Peyer's patch (tissue), 4 donors: Measurements from ENCODE around the gene SERGEF. TPM values are rescaled to one million over a fixed set of nuclear protein-coding genes. Genes with fewer than 3 reads are reported as not detected.
"Not testable (repeated sequence)": the region's sequence is repeated elsewhere in the genome, so short reads cannot be mapped to it uniquely, and the experiment has no call there.

Experiments used
- DNase-seq, 3 donors: peaks; one replicate each; pipeline ENCODE4 v3.0.0-alpha.2; 2017 to 2019
- H3K27ac ChIP-seq, 4 donors: fragments of 200-600 bp; sonication (generic); one replicate each; pipeline ENCODE4 v1.5.1; 2016 to 2019
- H3K27me3 ChIP-seq, 2 donors: fragments of 200-600 bp; sonication (generic); one replicate each; pipeline ENCODE4 v1.5.1; 2019
- H3K36me3 ChIP-seq, 3 donors: fragments of 200-600 bp; sonication (generic); one replicate each; pipeline ENCODE4 v1.5.1; 2016 to 2019
- H3K4me1 ChIP-seq, 4 donors: fragments of 200-600 bp; sonication (generic); one replicate each; pipeline ENCODE4 v1.5.1; 2016 to 2019
- H3K4me3 ChIP-seq, 4 donors: fragments of 200-600 bp; sonication (generic); 1 replicate in 3 of 4; 2 replicates in 1 of 4; pipeline ENCODE4 v1.5.1; 2016 to 2019; ENCODE audit warnings: mild to moderate bottlenecking in 1 of 4
- H3K9me3 ChIP-seq, 4 donors: fragments of 200-600 bp; sonication (generic); one replicate each; pipeline ENCODE4 v1.5.1; 2016 to 2019; ENCODE audit warnings: mild to moderate bottlenecking in 1 of 4
- POLR2A ChIP-seq, 2 donors: fragments of 450-650 bp; IDR thresholded peaks; one replicate each; pipeline ENCODE4 v1.5.1; 2017; ENCODE audit warnings: antibody characterized with exemption in 2 of 2, mild to moderate bottlenecking in 2 of 2, moderate library complexity in 2 of 2
- total RNA-seq, 4 donors: library from RNA; depleted of rRNA; stranded (reverse); fragments of >200 nt; gene quantifications; one replicate each; pipeline ENCODE4 v1.1.0, GENCODE V29; 2016
- TF ChIP-seq, protein P1 (sequence below), 6 experiments: fragments of 450-650 bp in 4 of 6; fragments of 200-600 bp in 2 of 6; sonication (generic) in 1 of 6; IDR thresholded peaks; one replicate each; pipeline ENCODE4 v1.5.1; 2017 to 2019; ENCODE audit warnings: antibody characterized with exemption in 6 of 6, mild to moderate bottlenecking in 3 of 6, moderate library complexity in 1 of 6

The SERGEF gene
- total RNA-seq, 4 donors from 2014 or later, result 19.4 to 40.4 (median 27.7) TPM

GRCh38 chr11:17877886-17878285 lies 135.0 kb downstream of the SERGEF start:
- no peaks in the 10 kb centered on the region for H3K9me3 ChIP-seq
- DNase-seq, result no peak
- no peaks in the 10 kb centered on the region for H3K27me3 ChIP-seq
- H3K36me3 ChIP-seq, result no peaks in the 10 kb centered on the region
- TF ChIP-seq POLR2A (IDR thresholded peaks at IDR 0.05), result no peak
- TF ChIP-seq, protein P1, sequence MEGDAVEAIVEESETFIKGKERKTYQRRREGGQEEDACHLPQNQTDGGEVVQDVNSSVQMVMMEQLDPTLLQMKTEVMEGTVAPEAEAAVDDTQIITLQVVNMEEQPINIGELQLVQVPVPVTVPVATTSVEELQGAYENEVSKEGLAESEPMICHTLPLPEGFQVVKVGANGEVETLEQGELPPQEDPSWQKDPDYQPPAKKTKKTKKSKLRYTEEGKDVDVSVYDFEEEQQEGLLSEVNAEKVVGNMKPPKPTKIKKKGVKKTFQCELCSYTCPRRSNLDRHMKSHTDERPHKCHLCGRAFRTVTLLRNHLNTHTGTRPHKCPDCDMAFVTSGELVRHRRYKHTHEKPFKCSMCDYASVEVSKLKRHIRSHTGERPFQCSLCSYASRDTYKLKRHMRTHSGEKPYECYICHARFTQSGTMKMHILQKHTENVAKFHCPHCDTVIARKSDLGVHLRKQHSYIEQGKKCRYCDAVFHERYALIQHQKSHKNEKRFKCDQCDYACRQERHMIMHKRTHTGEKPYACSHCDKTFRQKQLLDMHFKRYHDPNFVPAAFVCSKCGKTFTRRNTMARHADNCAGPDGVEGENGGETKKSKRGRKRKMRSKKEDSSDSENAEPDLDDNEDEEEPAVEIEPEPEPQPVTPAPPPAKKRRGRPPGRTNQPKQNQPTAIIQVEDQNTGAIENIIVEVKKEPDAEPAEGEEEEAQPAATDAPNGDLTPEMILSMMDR (IDR thresholded peaks at IDR 0.05), result no peak
- H3K4me3 ChIP-seq, result no peak overlapping the region
- no peaks in the 10 kb centered on the region for H3K4me1 ChIP-seq
- H3K27ac ChIP-seq, result no peak overlapping the region

- no peak for TF ChIP-seq POLR2A (IDR thresholded peaks at IDR 0.05)
- TF ChIP-seq, protein P1 (IDR thresholded peaks at IDR 0.05), result no peak
- DNase-seq, result no peak
- no peaks in the 10 kb centered on the region for H3K36me3 ChIP-seq
- H3K27me3 ChIP-seq, result no peaks in the 10 kb centered on the region
- H3K4me1 ChIP-seq, result no peaks in the 10 kb centered on the region
- no peaks in the 10 kb centered on the region for H3K9me3 ChIP-seq
- H3K27ac ChIP-seq, result no peak overlapping the region
- H3K4me3 ChIP-seq, result no peak overlapping the region
Observed at GRCh38 chr11:17876827-17877226, 136.0 kb downstream of the SERGEF start.

DNA sequence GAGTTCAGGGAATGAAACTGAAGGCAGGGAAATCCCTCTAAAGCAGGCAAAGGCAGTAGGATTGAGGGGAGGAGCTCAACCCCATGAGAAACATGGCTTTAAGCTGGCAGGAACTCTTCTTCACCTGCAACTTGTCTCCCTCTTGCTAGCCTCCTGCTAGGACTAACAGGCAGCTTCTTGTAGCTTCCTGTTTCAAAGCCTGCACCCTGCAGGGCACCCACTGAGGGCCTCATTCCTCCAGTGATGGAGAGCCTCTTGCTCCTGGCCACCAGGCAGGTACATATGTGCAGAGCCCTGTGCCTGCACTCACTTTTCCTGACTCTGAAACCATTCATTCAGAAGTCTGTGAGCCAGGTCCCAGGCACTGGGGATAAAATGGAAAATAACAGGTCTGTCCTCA lies 137.0 kb downstream of the SERGEF start:
- Histone ChIP-seq H3K27me3 (no peaks in the 10 kb centered on the region), H3K27ac (no peak overlapping the region), H3K9me3 (no peaks in the 10 kb centered on the region), H3K4me1 (no peaks in the 10 kb centered on the region), H3K36me3 (no peaks in the 10 kb centered on the region), H3K4me3 (no peak overlapping the region)
- DNase-seq, result no peak
- TF ChIP-seq, protein P1 (IDR thresholded peaks at IDR 0.05), result no peak
- TF ChIP-seq POLR2A (IDR thresholded peaks at IDR 0.05), result no peak

DNA sequence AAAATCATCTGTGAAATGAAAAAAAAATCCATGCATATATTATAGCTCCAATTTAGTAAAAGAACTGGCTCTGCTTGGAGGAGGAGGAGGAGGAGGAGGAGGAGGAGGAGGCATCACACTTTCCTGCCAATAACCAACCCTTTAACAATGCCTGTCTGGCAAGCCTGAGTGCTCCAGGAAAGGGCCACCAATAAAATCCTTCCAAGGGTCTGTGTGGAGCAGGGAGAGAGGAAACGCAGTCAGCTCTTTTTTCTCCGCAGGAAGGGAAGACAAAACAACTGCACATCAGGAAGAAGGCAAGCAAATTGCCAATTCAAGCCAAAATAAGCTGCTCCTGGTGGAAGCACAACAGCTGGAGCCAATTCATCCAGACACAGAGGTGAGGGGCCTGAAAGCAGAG lies 139.3 kb downstream of the SERGEF start:
- H3K27ac ChIP-seq, result no peak overlapping the region
- no peaks in the 10 kb centered on the region for H3K27me3 ChIP-seq
- H3K4me3 ChIP-seq, result no peak overlapping the region
- H3K4me1 ChIP-seq, result no peaks in the 10 kb centered on the region
- DNase-seq, result no peak
- no peaks in the 10 kb centered on the region for H3K9me3 ChIP-seq
- H3K36me3 ChIP-seq, result no peaks in the 10 kb centered on the region
- TF ChIP-seq, protein P1 (IDR thresholded peaks at IDR 0.05), result no peak
- TF ChIP-seq POLR2A (IDR thresholded peaks at IDR 0.05), result no peak

GRCh38 chr11:17868398-17868797 lies 144.4 kb downstream of the SERGEF start:
- not testable (repeated sequence) for DNase-seq, H3K4me3 ChIP-seq, H3K27me3 ChIP-seq, H3K4me1 ChIP-seq, H3K36me3 ChIP-seq, H3K27ac ChIP-seq, H3K9me3 ChIP-seq

DNA sequence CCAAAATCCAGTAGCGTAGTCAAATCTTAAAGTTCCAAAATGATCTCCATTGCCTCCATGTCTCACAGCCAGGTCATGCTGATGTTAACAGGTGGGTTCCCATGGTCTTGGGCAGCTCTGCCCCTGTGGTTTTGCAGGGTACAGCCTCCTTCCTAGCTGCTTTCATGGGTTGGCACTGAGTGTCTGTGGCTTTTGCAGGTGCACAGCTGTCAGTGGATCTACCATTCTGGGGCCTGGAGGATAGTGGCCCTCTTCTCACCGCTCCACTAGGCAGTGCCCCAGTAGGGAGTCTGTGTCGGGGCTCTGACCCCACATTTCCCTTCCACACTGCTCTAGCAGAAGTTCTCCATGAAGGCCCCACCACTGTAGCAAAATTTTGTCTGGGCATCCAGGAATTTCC lies 145.5 kb downstream of the SERGEF start:
- Histone ChIP-seq H3K36me3 (no peaks in the 10 kb centered on the region), H3K9me3 (no peaks in the 10 kb centered on the region), H3K4me3 (no peak overlapping the region), H3K27me3 (no peaks in the 10 kb centered on the region), H3K27ac (no peak overlapping the region), H3K4me1 (no peaks in the 10 kb centered on the region)
- DNase-seq, result no peak
- TF ChIP-seq, protein P1 (IDR thresholded peaks at IDR 0.05), result no peak
- no peak for TF ChIP-seq POLR2A (IDR thresholded peaks at IDR 0.05)
